AG09309 (cell line): ENCODE measurements around the gene TBCK.

Source experiments
- DNase-seq: peaks from one replicate; pipeline ENCODE4 v3.0.0-alpha.2; 2010; ENCODE audit warnings: low read depth
- H3K4me3 ChIP-seq: 2 replicates; pipeline ENCODE4 v1.5.1; 2011; ENCODE audit warnings: mild to moderate bottlenecking, low read depth, low read length, moderate library complexity; ENCODE audit not compliant: control insufficient read depth
- CTCF ChIP-seq: IDR thresholded peaks from 2 replicates; pipeline ENCODE4 v1.5.1; 2011; ENCODE audit warnings: mild to moderate bottlenecking, low read depth, low read length, inconsistent platforms; ENCODE audit not compliant: insufficient read depth, control insufficient read depth; ENCODE audit errors: missing control alignments

Gene TBCK

GRCh38 chr4:106019771-106020170 lies 296.2 kb downstream of the TBCK start:
- DNase-seq, result no peak
- H3K4me3 ChIP-seq, result no peak overlapping the region
- no peak for TF ChIP-seq CTCF

DNA sequence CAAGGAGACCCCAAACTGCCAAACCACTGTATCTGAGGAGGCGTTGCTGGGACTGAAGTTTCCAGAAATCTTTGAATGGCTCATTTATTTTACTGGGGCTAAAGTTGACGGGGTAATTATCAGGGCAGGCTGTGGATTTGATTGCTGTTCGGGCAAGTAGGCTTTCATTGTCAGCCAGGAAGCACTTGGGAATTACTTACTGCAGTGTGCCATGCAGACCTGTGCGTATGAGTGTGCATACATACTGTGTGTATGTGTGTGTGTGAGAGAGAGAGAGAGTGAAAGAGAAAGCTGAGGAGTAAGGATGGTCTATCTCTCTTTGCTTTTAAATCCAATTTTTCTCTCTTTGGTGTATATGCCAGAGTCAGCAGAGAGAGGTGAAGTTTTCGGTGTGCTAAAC lies 298.0 kb downstream of the TBCK start:
- H3K4me3 ChIP-seq, result no peak overlapping the region
- DNase-seq, result no peak
- no peak for TF ChIP-seq CTCF

DNA sequence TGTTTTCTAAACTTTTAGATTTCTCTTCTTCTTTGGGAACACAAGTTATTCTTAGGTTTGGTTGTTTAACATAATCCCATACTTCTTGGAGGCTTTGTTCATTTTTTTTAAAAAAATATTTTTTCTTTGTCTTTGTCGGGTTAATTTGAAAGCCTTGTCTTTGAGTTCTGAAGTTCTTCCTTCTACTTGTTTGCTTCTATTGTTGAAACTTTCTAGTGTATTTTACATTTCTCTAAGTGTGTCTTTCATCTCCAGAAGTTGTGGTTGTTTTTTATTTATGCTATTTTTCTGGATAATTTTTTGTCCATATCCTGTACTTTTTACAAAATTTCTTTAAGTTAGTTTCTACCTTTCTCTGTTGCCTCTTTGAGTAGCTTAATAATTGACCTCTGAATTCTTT lies 304.6 kb downstream of the TBCK start:
- DNase-seq, result no peak
- H3K4me3 ChIP-seq, result no peak overlapping the region
- no peak for TF ChIP-seq CTCF

GRCh38 chr4:106010761-106011160 lies 305.2 kb downstream of the TBCK start:
- DNase-seq, result no peak
- H3K4me3 ChIP-seq, result no peak overlapping the region
- TF ChIP-seq CTCF, result no peak

GRCh38 chr4:106002994-106003393 lies 313.0 kb downstream of the TBCK start:
- TF ChIP-seq CTCF, result no peak
- DNase-seq, result no peak
- no peak overlapping the region for H3K4me3 ChIP-seq

GRCh38 chr4:105998171-105999063 lies 317.6 kb downstream of the TBCK start:
- H3K4me3 ChIP-seq, result no peak overlapping the region
- DNase-seq, result no peak
- TF ChIP-seq CTCF, result no peak
